ENCODE data around the gene AGRN. TPM values are rescaled to one million over a fixed set of nuclear protein-coding genes. Genes with fewer than 3 reads are reported as not detected.
"Not testable (repeated sequence)": the region's sequence is repeated elsewhere in the genome, so short reads cannot be mapped to it uniquely, and the experiment has no call there.

Gene AGRN
- total RNA-seq, 6 experiments from 2014 or later, result 131 to 164 (median 140) TPM

- Mint-ChIP-seq H3K36me3 (ENCODE audit: low read depth) (peaks cover 19% of the 10 kb centered on the region), H3K27me3 (ENCODE audit: insufficient read depth) (no peaks in the 10 kb centered on the region), H3K4me1 (ENCODE audit: low read depth) (no peaks in the 10 kb centered on the region), H3K27ac (no peak overlapping the region), H3K4me3 (no peak overlapping the region), H3K9me3 (peaks cover 6% of the 10 kb centered on the region)
- no peak for DNase-seq
- TF ChIP-seq CTCF (IDR thresholded peaks at IDR 0.05), result no peak
Observed at GRCh38 chr1:1099506-1100183, 79.7 kb downstream of the AGRN start.

DNA sequence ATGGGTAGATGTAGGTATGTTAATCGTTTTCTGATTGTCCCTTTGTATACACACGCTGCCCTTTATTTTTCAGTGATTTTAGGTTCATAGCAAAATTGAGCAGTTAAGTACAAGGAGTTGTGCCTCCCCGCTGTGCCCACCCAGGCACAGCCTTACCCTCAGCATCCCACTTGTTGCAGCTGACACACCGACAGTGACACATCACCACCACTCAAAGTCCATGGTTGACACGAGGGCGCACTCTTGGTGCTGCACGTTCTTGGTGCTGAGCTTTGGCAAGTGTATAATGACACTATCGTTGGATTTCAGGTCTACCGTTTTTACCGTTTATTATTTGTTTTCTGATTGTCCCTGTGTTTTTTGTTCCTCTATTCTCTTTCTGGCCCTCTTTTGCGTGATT, 80.4 kb downstream of the AGRN start:
- peaks cover 6% of the 10 kb centered on the region for H3K9me3 Mint-ChIP-seq
- no peak overlapping the region for H3K4me3 Mint-ChIP-seq
- no peaks in the 10 kb centered on the region for H3K4me1 Mint-ChIP-seq (ENCODE audit: low read depth)
- no peaks in the 10 kb centered on the region for H3K27me3 Mint-ChIP-seq (ENCODE audit: insufficient read depth)
- TF ChIP-seq CTCF (IDR thresholded peaks at IDR 0.05), result no peak
- no peak for DNase-seq
- peaks cover 19% of the 10 kb centered on the region for H3K36me3 Mint-ChIP-seq (ENCODE audit: low read depth)
- no peak overlapping the region for H3K27ac Mint-ChIP-seq

- H3K4me3 Mint-ChIP-seq, result no peak overlapping the region
- peaks cover 14% of the 10 kb centered on the region for H3K9me3 Mint-ChIP-seq
- no peaks in the 10 kb centered on the region for H3K4me1 Mint-ChIP-seq (ENCODE audit: low read depth)
- no peaks in the 10 kb centered on the region for H3K27me3 Mint-ChIP-seq (ENCODE audit: insufficient read depth)
- DNase-seq, result no peak
- peaks cover 15% of the 10 kb centered on the region for H3K36me3 Mint-ChIP-seq (ENCODE audit: low read depth)
- no peak overlapping the region for H3K27ac Mint-ChIP-seq
- no peak for TF ChIP-seq CTCF (IDR thresholded peaks at IDR 0.05)
Observed at GRCh38 chr1:1101503-1101902, 81.6 kb downstream of the AGRN start.

DNA sequence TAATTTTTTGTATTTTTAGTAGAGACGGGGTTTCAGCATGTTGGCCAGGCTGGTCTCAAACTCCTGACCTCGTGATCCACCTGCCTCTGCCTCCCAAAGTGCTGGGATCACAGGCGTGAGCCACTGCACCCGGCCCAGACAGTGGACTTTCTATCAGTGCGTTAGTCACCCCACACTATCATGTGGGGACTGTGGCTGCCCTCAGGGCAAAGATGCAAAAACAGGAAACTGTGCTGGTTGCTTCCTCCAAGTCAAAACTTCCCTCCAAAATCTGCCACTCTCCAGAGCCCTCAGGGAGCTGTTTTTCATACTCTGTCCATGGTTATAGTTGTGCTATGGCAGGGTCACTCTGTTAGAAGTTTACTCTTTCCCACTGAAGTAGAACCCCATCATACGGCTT, 84.2 kb downstream of the AGRN start:
- H3K4me3 Mint-ChIP-seq; H3K27me3 Mint-ChIP-seq (ENCODE audit: insufficient read depth); DNase-seq; H3K27ac Mint-ChIP-seq; H3K4me1 Mint-ChIP-seq (ENCODE audit: low read depth): not testable (repeated sequence)
- H3K36me3 Mint-ChIP-seq (ENCODE audit: low read depth), result peaks cover 13% of the 10 kb centered on the region
- peaks cover 14% of the 10 kb centered on the region for H3K9me3 Mint-ChIP-seq

Other genes starting within 250 kb of the AGRN start
- gene SAMD11, start 96.2 kb upstream of the AGRN start, total RNA-seq (2021; fragmentation: NEBNext Ultra II Directional; extraction: Animal tissue kit (Norgen Biotek cat#: 25700)), result 10 to 100 TPM; 20.6 to 29.3 (median 27.5) TPM
- 100 to 1,000 TPM; 112 to 142 (median 119) TPM for gene NOC2L, start 60.9 kb upstream of the AGRN start, total RNA-seq (2021; fragmentation: NEBNext Ultra II Directional; extraction: Animal tissue kit (Norgen Biotek cat#: 25700))
- 10 to 100 TPM; 12.2 to 17.5 (median 13.2) TPM for gene KLHL17, start 59.5 kb upstream of the AGRN start, total RNA-seq (2021; fragmentation: NEBNext Ultra II Directional; extraction: Animal tissue kit (Norgen Biotek cat#: 25700))
- gene PLEKHN1, start 53.6 kb upstream of the AGRN start, total RNA-seq (2021; fragmentation: NEBNext Ultra II Directional; extraction: Animal tissue kit (Norgen Biotek cat#: 25700)), result 1 to 10 TPM; 5.2 to 6.9 (median 6.0) TPM
- under 1 TPM in 2 of 6 experiments, not detected in 4; 0.17 to 0.18 TPM for gene PERM1, start 38.0 kb upstream of the AGRN start, total RNA-seq (2021; fragmentation: NEBNext Ultra II Directional; extraction: Animal tissue kit (Norgen Biotek cat#: 25700))
- gene HES4, start 20.0 kb upstream of the AGRN start, total RNA-seq (2021; fragmentation: NEBNext Ultra II Directional; extraction: Animal tissue kit (Norgen Biotek cat#: 25700)), result 10 to 100 TPM; 14.1 to 17.4 (median 15.6) TPM
- gene ISG15, start 6.6 kb upstream of the AGRN start, total RNA-seq (2021; fragmentation: NEBNext Ultra II Directional; extraction: Animal tissue kit (Norgen Biotek cat#: 25700)), result 10 to 100 TPM; 38.4 to 89.1 (median 42.1) TPM
- gene RNF223, start 54.2 kb downstream of the AGRN start, total RNA-seq (2021; fragmentation: NEBNext Ultra II Directional; extraction: Animal tissue kit (Norgen Biotek cat#: 25700)), result not detected
- 10 to 100 TPM in 1 of 6 experiments, 1 to 10 TPM in 5; 8.7 to 10.3 (median 9.6) TPM for gene C1orf159, start 96.0 kb downstream of the AGRN start, total RNA-seq (2021; fragmentation: NEBNext Ultra II Directional; extraction: Animal tissue kit (Norgen Biotek cat#: 25700))
- not detected for gene TTLL10, start 153.8 kb downstream of the AGRN start, total RNA-seq (2021; fragmentation: NEBNext Ultra II Directional; extraction: Animal tissue kit (Norgen Biotek cat#: 25700))
- not detected for gene TNFRSF18, start 186.5 kb downstream of the AGRN start, total RNA-seq (2021; fragmentation: NEBNext Ultra II Directional; extraction: Animal tissue kit (Norgen Biotek cat#: 25700))
- under 1 TPM in 1 of 6 experiments, not detected in 5; 0.17 TPM for gene TNFRSF4, start 194.0 kb downstream of the AGRN start, total RNA-seq (2021; fragmentation: NEBNext Ultra II Directional; extraction: Animal tissue kit (Norgen Biotek cat#: 25700))
- 100 to 1,000 TPM; 182 to 231 (median 196) TPM for gene SDF4, start 211.9 kb downstream of the AGRN start, total RNA-seq (2021; fragmentation: NEBNext Ultra II Directional; extraction: Animal tissue kit (Norgen Biotek cat#: 25700))
- 10 to 100 TPM; 24.5 to 35.7 (median 25.8) TPM for gene B3GALT6, start 212.1 kb downstream of the AGRN start, total RNA-seq (2021; fragmentation: NEBNext Ultra II Directional; extraction: Animal tissue kit (Norgen Biotek cat#: 25700))
- gene C1QTNF12, start 226.6 kb downstream of the AGRN start, total RNA-seq (2021; fragmentation: NEBNext Ultra II Directional; extraction: Animal tissue kit (Norgen Biotek cat#: 25700)), result 1 to 10 TPM in 3 of 6 experiments, under 1 TPM in 3; 0.31 to 1.7 (median 1.1) TPM

Measured in HFFc6 (cell line).